GM12891 (cell line): ENCODE data around the gene ACSF3.
A peak's percentile ranks its signal among the peaks of the same experiment; 100 is the strongest.

ENCODE experiments used
- DNase-seq: peaks from one replicate; pipeline ENCODE4 v3.0.0; 2011; ENCODE audit warnings: low spot score; ENCODE audit not compliant: insufficient read length
- FAIRE-seq: peaks from 2 replicates; lab custom pipeline; 2011; peaks lifted over from hg19 to GRCh38; lab: Jason Lieb, UNC
- PAX5 ChIP-seq: IDR thresholded peaks from 2 replicates; pipeline ENCODE4 v1.6.1; 2011; ENCODE audit warnings: low read length, moderate library complexity, mild to moderate bottlenecking; ENCODE audit not compliant: insufficient read depth, severe bottlenecking
- POLR2A ChIP-seq: IDR thresholded peaks from 2 replicates; pipeline ENCODE4 v1.6.1; 2011; ENCODE audit warnings: low read depth, low read length, control low read depth
- POLR2AphosphoS5 ChIP-seq: IDR thresholded peaks from 2 replicates; pipeline ENCODE4 v1.6.1; 2011; ENCODE audit warnings: low read depth, low read length, control low read depth
- POU2F2 ChIP-seq: IDR thresholded peaks from 2 replicates; pipeline ENCODE4 v1.6.1; 2011; ENCODE audit warnings: low read depth, mild to moderate bottlenecking, control low read depth, low read length, moderate library complexity
- SPI1 ChIP-seq: IDR thresholded peaks from 2 replicates; pipeline ENCODE4 v1.6.1; 2011; ENCODE audit warnings: low read depth, low read length, control low read depth
- TAF1 ChIP-seq: IDR thresholded peaks from 2 replicates; pipeline ENCODE4 v1.6.1; 2011; ENCODE audit warnings: low read depth, low read length, control low read depth

The ACSF3 gene

GRCh38 chr16:89135971-89136765 is 42.5 kb downstream of the ACSF3 start:
- DNase-seq (no peak), FAIRE-seq (no peak)
- TF ChIP-seq TAF1 (no peak), POLR2A (no peak), PAX5 (no peak), SPI1 (no peak), POLR2AphosphoS5 (no peak), POU2F2 (no peak)

- DNase-seq (no peak), FAIRE-seq (peak; percentile 35)
- TF ChIP-seq POLR2AphosphoS5 (no peak), POU2F2 (no peak), SPI1 (no peak), TAF1 (no peak), POLR2A (no peak), PAX5 (no peak)
Measured at GRCh38 chr16:89136931-89137330, 43.3 kb downstream of the ACSF3 start.

GRCh38 chr16:89137666-89138512 is 44.2 kb downstream of the ACSF3 start:
- FAIRE-seq (no peak), DNase-seq (no peak)
- TF ChIP-seq POLR2A (no peak), SPI1 (no peak), POLR2AphosphoS5 (no peak), TAF1 (no peak), PAX5 (no peak), POU2F2 (no peak)

- DNase-seq (no peak), FAIRE-seq (no peak)
- no peak for TF ChIP-seq POLR2A
- TF ChIP-seq TAF1: no peak
- TF ChIP-seq POLR2AphosphoS5: no peak
- no peak for TF ChIP-seq POU2F2
- no peak for TF ChIP-seq SPI1
- no peak for TF ChIP-seq PAX5
Measured at GRCh38 chr16:89138513-89138795, 44.8 kb downstream of the ACSF3 start.

- DNase-seq (no peak), FAIRE-seq (no peak)
- TF ChIP-seq SPI1 (no peak), POU2F2 (no peak), PAX5 (no peak), POLR2A (no peak), TAF1 (no peak), POLR2AphosphoS5 (no peak)
Measured at GRCh38 chr16:89138843-89139520, 45.3 kb downstream of the ACSF3 start.

- DNase-seq (no peak), FAIRE-seq (no peak)
Measured at GRCh38 chr16:89139907-89140361, 46.3 kb downstream of the ACSF3 start.

GRCh38 chr16:89140401-89140800 is 46.7 kb downstream of the ACSF3 start:
- TF ChIP-seq POLR2AphosphoS5 (no peak), TAF1 (no peak), SPI1 (no peak), POLR2A (no peak), PAX5 (no peak), POU2F2 (no peak)
- no peak for DNase-seq
- no peak for FAIRE-seq

More at GRCh38 chr16:89139907-89140361, 46.3 kb downstream of the ACSF3 start:
- TF ChIP-seq POLR2AphosphoS5: no peak
- TF ChIP-seq POLR2A: no peak
- no peak for TF ChIP-seq PAX5
- TF ChIP-seq SPI1: no peak
- TF ChIP-seq TAF1: no peak
- TF ChIP-seq POU2F2: no peak

- FAIRE-seq: no peak
Measured at GRCh38 chr16:89140981-89141883, 47.6 kb downstream of the ACSF3 start.

More at GRCh38 chr16:89140981-89141883, 47.6 kb downstream of the ACSF3 start:
- TF ChIP-seq POLR2A: no peak
- no peak for TF ChIP-seq PAX5
- TF ChIP-seq SPI1: no peak
- TF ChIP-seq POU2F2: no peak
- no peak for DNase-seq
